DOHH2 (cell line): ENCODE results near the gene DYNLT1.

Source experiments
- EZH2phosphoT487 ChIP-seq: fragments of 200-600 bp; sonication (generic); IDR thresholded peaks from 2 replicates; pipeline ENCODE4 v1.6.1; 2017; ENCODE audit warnings: borderline replicate concordance, mild to moderate bottlenecking, antibody characterized with exemption, low read length, moderate library complexity, mixed read lengths
- TF ChIP-seq, protein P1 (sequence below): fragments of 200-600 bp; sonication (generic); IDR thresholded peaks from one replicate; pipeline ENCODE4 v1.5.1; 2014; ENCODE audit warnings: antibody characterized with exemption, mild to moderate bottlenecking, low read depth, low read length; ENCODE audit not compliant: poor library complexity, severe bottlenecking

- TF ChIP-seq, protein P1, sequence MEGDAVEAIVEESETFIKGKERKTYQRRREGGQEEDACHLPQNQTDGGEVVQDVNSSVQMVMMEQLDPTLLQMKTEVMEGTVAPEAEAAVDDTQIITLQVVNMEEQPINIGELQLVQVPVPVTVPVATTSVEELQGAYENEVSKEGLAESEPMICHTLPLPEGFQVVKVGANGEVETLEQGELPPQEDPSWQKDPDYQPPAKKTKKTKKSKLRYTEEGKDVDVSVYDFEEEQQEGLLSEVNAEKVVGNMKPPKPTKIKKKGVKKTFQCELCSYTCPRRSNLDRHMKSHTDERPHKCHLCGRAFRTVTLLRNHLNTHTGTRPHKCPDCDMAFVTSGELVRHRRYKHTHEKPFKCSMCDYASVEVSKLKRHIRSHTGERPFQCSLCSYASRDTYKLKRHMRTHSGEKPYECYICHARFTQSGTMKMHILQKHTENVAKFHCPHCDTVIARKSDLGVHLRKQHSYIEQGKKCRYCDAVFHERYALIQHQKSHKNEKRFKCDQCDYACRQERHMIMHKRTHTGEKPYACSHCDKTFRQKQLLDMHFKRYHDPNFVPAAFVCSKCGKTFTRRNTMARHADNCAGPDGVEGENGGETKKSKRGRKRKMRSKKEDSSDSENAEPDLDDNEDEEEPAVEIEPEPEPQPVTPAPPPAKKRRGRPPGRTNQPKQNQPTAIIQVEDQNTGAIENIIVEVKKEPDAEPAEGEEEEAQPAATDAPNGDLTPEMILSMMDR, result no peak
- no peak for TF ChIP-seq EZH2phosphoT487
Measured at GRCh38 chr6:158603261-158604047, 41.1 kb downstream of the DYNLT1 start.
